Islet precursor cell (in vitro differentiated cells): Measurements from ENCODE around the gene DST.

Source experiments
- DNase-seq: peaks from one replicate; pipeline ENCODE4 v3.0.0-alpha.2; 2018

Gene DST

GRCh38 chr6:56535626-56536025 is 107.1 kb downstream of the DST start:
- no peak for DNase-seq

DNA sequence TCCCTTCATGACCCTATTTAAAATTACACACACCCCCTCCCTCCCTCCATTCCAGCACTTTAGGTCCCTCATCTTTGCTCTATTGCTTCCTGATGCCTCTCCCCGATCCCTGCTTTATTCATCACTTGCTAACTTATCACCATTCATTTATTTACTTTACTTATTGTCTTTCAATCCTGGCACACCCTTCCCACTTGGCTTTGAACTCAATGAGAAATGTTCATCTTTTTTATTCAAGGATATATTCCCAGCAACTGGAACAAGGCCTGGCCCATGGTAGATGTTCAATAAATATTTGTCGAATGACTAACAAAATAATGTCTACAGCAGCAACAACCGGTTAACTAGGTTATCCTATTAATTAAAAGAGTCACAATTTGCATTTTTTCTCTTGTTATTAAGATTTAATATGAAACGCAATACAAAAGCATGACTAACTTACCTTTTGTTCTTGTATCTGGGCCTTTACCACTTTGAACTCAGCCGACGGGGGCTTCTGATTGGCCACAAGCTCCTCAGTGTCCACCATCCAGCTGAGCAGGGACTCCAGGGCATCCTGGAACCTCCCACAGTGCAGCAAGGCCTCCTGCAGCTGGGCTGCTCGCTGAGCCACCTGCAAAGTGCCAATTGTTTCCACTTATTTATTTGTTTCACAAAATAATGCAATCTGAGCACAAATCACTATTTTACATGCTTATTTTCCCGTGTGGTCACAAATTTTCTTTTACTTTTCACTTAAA is 107.8 kb downstream of the DST start:
- DNase-seq = no peak

GRCh38 chr6:56532766-56533551 is 109.7 kb downstream of the DST start:
- DNase-seq = no peak

GRCh38 chr6:56531839-56532595 is 110.7 kb downstream of the DST start:
- no peak for DNase-seq

DNA sequence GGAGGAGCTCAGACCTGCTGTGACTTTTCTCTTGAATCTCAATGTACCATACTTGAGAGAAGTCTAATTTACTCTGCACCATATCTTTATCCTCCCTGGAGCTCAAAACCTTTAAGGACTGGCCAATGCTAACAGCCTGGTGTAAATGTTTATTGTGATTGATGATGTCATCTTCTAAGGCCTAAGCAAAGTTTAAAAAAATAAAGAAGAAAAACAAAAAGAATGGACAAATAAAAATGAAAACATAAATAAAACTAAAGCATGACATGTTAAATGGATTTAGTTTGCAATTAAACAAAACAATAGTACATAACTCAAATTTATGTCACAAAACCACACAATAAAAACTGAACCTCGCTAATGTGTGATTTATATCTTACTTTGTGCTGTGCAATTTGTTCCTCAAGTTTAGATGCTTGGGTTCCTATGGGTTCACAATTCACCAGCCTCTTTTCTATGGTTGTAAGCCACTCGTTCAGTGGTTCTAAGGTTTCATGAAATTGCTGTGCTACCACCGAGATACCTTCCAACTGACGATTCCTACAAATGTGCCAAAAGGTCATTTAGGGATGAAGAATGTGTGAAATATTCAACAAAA is 113.0 kb downstream of the DST start:
- no peak for DNase-seq

GRCh38 chr6:56528412-56528841 is 114.3 kb downstream of the DST start:
- DNase-seq = no peak

DNA sequence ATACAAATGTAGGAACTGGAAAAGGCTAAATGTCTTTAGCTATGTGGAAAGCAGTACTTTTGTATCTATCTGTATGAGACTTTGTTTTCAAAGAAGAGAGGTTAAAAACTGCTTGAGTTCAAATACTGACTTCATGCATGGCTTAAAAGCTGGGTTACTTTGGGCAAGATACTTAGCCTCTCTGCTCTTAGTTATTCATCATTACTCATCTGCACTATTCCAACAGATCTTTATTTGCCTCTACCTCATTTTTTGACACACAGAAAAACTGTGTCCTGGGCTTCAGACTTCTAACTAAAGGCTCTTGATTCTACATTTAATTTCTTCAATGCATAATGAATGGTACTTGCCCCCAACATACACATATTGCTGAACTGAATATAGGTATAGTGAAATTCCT is 114.8 kb downstream of the DST start:
- DNase-seq = no peak

DNA sequence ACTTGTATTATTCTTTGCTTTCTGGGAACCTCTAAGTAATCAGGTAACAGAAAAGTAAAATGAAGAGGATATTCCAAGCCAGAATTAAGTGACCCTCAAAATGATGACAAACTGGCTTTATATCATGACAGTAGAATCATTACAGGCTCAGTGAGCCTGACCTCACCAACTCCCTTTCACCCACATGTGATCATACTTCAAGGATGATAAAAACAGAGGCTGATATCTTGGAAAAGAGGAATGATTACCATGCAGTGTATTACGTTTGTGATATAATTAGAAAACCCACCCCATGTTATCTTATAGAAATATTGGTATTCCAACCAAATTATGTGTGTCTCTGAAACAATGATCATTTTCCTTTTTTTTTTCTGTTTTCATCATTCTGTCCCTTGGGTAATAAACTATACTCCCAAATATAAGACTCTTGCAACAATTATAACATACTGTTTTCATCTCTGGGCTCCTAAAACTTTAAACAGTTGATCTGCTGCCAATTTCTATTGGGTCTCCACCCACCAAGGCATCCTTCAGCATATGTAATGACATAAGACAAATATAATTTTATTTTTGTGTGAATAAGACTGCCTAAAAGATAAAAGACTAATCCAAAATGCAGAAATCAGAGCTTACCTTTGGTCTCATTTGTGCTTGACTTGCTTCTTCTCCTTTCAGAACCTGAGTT is 115.7 kb downstream of the DST start:
- DNase-seq = no peak

DNA sequence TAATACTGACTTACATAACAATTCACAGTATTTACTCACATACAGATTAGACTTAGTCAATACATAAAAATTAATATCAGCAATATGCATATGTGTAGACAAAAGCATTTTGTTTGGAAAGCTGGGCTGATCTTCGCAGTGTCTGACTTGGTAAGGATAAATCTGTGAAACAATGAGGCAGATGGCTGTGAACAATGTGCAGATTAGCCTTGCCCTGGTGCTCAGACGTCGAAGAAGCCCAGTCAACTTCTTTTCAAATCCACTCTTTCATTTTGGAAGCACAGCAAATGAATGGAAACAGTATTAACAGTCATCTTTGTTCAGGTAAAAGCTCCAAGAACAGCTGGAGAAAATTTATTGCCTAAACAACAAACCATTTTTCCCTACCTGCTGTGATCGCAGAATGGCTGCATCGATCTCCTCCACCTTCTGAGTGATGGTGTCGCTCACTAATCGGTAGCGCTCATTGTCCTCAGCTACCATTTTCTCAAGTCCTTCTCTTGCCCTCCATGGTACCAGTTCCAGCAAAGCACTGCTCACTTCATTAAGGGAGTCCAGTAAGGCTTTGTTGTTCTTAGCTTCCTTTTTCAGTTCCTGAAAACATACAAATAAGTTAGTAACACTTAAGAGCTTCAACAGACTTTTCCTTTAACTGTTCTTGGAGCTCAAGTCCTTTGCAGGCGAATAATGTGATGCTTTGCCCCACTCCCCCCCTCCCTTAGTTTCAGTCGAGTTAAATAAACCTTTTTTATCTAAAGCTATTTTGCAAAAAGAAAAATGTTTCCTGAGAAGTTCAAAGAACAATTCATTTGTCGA is 116.5 kb downstream of the DST start:
- DNase-seq = no peak

DNA sequence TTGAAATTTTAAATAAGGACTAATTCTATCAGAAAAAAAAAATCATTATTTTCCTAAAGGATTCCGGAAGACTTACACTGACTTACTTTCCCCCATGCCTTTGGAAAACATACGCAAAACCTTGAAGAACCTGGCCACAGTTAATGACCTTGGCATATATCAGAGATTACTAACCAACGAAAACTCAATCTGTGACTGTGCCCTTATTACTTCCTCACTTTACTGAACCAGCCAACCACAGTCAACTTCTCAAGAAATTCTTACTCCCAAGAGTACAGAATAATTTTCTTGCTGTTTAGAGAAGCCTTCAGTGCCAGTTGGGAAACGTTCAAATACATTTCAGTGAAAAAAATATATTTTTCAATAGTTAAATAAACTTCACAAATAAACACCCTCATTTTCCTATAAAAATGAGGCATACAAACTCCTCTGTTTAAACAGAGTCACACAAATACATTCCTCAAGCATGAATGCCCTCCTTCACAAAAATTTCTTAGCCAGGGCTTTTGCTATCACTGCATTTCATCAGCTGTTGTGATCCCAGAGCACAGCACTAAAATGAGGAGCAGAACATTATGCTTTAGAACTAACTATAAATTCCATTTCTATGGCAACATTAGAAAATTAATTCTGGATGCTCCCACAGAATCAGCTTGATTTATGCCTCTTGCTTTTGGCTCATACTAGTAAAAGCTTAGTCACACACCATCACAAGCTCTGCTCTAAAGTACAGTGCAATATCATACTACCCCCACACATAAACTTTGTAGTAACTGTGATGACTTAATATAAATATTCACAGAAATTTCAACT is 117.6 kb downstream of the DST start:
- DNase-seq = no peak

- DNase-seq = no peak
These were observed 120.0 kb downstream of the DST start for GRCh38 chr6:56522495-56523270.

- no peak for DNase-seq
These were observed 120.7 kb downstream of the DST start for GRCh38 chr6:56521976-56522375.

DNA sequence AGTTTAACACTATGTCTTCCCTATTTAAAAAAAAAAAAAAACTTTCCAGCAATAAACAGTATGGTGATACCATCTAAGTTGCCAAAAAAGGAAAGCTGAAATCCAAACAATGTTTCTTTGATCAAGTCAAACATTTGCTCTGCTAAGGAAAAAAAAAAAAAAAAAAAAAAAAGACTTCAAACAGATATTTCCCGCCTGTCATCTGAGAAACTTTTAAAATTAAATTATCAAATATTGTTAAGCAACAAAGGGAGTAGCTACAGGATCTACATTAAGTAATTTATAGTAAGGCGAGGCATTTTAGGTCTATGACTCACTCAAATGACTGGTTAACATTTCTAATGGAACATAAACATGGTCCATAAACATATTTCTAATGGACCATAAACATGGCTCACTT is 121.2 kb downstream of the DST start:
- DNase-seq = no peak

- DNase-seq = no peak
These were observed 122.5 kb downstream of the DST start for GRCh38 chr6:56520218-56520617.

- no peak for DNase-seq
These were observed 123.5 kb downstream of the DST start for GRCh38 chr6:56518995-56519767.

- DNase-seq = no peak
These were observed 125.4 kb downstream of the DST start for GRCh38 chr6:56517155-56517745.

GRCh38 chr6:56516003-56516402 is 126.7 kb downstream of the DST start:
- DNase-seq = no peak

GRCh38 chr6:56515081-56515905 is 127.4 kb downstream of the DST start:
- DNase-seq = no peak
